A549 (cell line): ENCODE measurements around the gene LRRIQ1. TPM values are rescaled to one million over a fixed set of nuclear protein-coding genes. Genes with fewer than 3 reads are reported as not detected.

Source experiments
- ATAC-seq, 2 experiments: fragments of 200-7000 bp in 1 of 2; fragments of >200 bp in 1 of 2; cut with Nextera tagmentation in 1 of 2; cut with Tn5 transposase in 1 of 2; 3 replicates each; pipeline versions ENCODE4 v1.8.0 to v1.9.1; 2018 to 2020; ENCODE audit warnings: mild to moderate bottlenecking in 1 of 2, moderate library complexity in 1 of 2
- CTCF ChIA-PET: fragments of 300-600 bp; sonication (Branson Sonifier 250); formaldehyde crosslinking; extraction: SDS; loops from one replicate; lab custom pipeline; 2021; ENCODE audit warnings: antibody characterized with exemption, inconsistent platforms; lab: Yijun Ruan, JAX
- POLR2A ChIA-PET: fragments of 350-600 bp; formaldehyde crosslinking; extraction: SDS; loops from one replicate; lab custom pipeline; 2021; ENCODE audit warnings: antibody characterized with exemption, inconsistent platforms; lab: Yijun Ruan, JAX
- DNase-seq, 2 experiments: peaks; one replicate each; pipeline versions ENCODE4 v3.0.0 to v3.0.0-alpha.2; 2011 to 2016; ENCODE audit warnings: low read depth in 1 of 2, low spot score in 1 of 2
- FAIRE-seq: peaks from 2 replicates; lab custom pipeline; 2011; peaks lifted over from hg19 to GRCh38; lab: Jason Lieb, UNC
- H3K27ac ChIP-seq, 2 experiments: fragments of >200 bp; sonication (Bioruptor Twin); formaldehyde crosslinking; 3 replicates each; pipeline ENCODE4 v1.5.1; 2016 to 2017
- H3K4me1 ChIP-seq: fragments of >200 bp; sonication (Bioruptor Twin); formaldehyde crosslinking; 3 replicates; pipeline ENCODE4 v1.6.1; 2016
- H3K4me2 ChIP-seq: fragments of >200 bp; sonication (Bioruptor Twin); formaldehyde crosslinking; 3 replicates; pipeline ENCODE4 v1.6.1; 2016
- H3K4me3 ChIP-seq: fragments of >200 bp; sonication (Bioruptor Twin); formaldehyde crosslinking; 3 replicates; pipeline ENCODE4 v1.5.1; 2016
- H3K9me3 ChIP-seq: fragments of >200 bp; sonication (Bioruptor Twin); formaldehyde crosslinking; 3 replicates; pipeline ENCODE4 v1.6.1; 2016
- CTCF ChIP-seq: fragments of >200 bp; sonication (Bioruptor Twin); formaldehyde crosslinking; IDR thresholded peaks from 3 replicates; pipeline ENCODE4 v1.5.1; 2016
- E2F6 ChIP-seq: IDR thresholded peaks from 2 replicates; pipeline ENCODE4 v1.6.1; 2012; ENCODE audit warnings: low read depth, borderline replicate concordance
- EHF ChIP-seq: fragments of 250-450 bp; sonication (Bioruptor Pico); IDR thresholded peaks from 2 replicates; pipeline ENCODE4 v1.5.0; 2020; ENCODE audit warnings: mild to moderate bottlenecking
- ESRRA ChIP-seq: fragments of 150-350 bp; IDR thresholded peaks from 2 replicates; pipeline ENCODE4 v1.6.1; 2014; ENCODE audit warnings: mild to moderate bottlenecking, low read length, borderline replicate concordance
- HOXB13 ChIP-seq: fragments of 250-450 bp; sonication (Bioruptor Pico); IDR thresholded peaks from 2 replicates; pipeline ENCODE4 v1.5.0; 2020; ENCODE audit warnings: low read depth, mild to moderate bottlenecking, moderate library complexity
- HOXB5 ChIP-seq: fragments of 250-450 bp; sonication (Bioruptor Pico); IDR thresholded peaks from 2 replicates; pipeline ENCODE4 v1.5.0; 2020; ENCODE audit warnings: mild to moderate bottlenecking, moderate library complexity
- MAFK ChIP-seq: fragments of 450-650 bp; IDR thresholded peaks from 2 replicates; pipeline ENCODE4 v1.6.1; 2014; ENCODE audit not compliant: partially characterized antibody
- MAX ChIP-seq: IDR thresholded peaks from 2 replicates; pipeline ENCODE4 v1.6.1; 2012
- MYC ChIP-seq: IDR thresholded peaks from 2 replicates; pipeline ENCODE4 v1.6.1; 2012; ENCODE audit warnings: mild to moderate bottlenecking, inconsistent platforms, low read length, improper control_type of control experiment, borderline replicate concordance
- NFE2L2 ChIP-seq: fragments of 150-350 bp; conservative IDR thresholded peaks from 2 replicates; pipeline ENCODE4 v1.6.1; 2014; ENCODE audit warnings: low read length
- PHF8 ChIP-seq: fragments of 200-600 bp; sonication (generic); IDR thresholded peaks from 2 replicates; pipeline ENCODE4 v1.6.1; 2016; ENCODE audit warnings: low read depth, mild to moderate bottlenecking, antibody characterized with exemption, moderate library complexity, borderline replicate concordance
- RCOR1 ChIP-seq: fragments of 150-350 bp; IDR thresholded peaks from 2 replicates; pipeline ENCODE4 v1.6.1; 2014; ENCODE audit warnings: antibody characterized with exemption, low read length, low read depth
- REST ChIP-seq: fragments of 200-600 bp; sonication (generic); IDR thresholded peaks from 2 replicates; pipeline ENCODE4 v1.6.1; 2016; ENCODE audit warnings: antibody characterized with exemption, mild to moderate bottlenecking, moderate library complexity
- ZC3H11A ChIP-seq: fragments of 450-650 bp; IDR thresholded peaks from 2 replicates; pipeline ENCODE4 v1.6.1; 2014; ENCODE audit warnings: antibody characterized with exemption, mild to moderate bottlenecking
- WGBS: methylation state at CpG from one replicate; pipeline ENCODE4 v1.1.6; 2017; ENCODE audit errors: missing lambda C conversion rate; 5-methylcytosine and 5-hydroxymethylcytosine counted together
- polyA minus RNA-seq: library from RNA; depleted of rRNA, polyadenylated mRNA; stranded (reverse); fragments of >200 nt; gene quantifications from 2 replicates; pipeline ENCODE4 v1.2.3, GENCODE V29; 2011; rRNA and poly(A)+ RNA removed
- polyA plus RNA-seq, 4 experiments: library from polyadenylated mRNA; depleted of rRNA in 3 of 4; stranded (reverse); fragments of >200 nt; fragmentation: RNase III in 1 of 4; extraction: RNeasy Plus Mini Kit Qiagen cat#74134 plus additional on column Dnase treatment in 1 of 4; gene quantifications; 2 replicates in 3 of 4; 3 replicates in 1 of 4; pipeline ENCODE4 v1.2.3, GENCODE V29; 2011 to 2017

The LRRIQ1 gene
- polyA plus RNA-seq (2011; rRNA removed) (1.7 and 3.7 TPM in 2 replicates), polyA plus RNA-seq (2017; fragmentation: RNase III; extraction: RNeasy Plus Mini Kit Qiagen cat#74134 plus additional on column Dnase treatment) (0.84 to 1.5 TPM (median 1.4 TPM) in 3 replicates), polyA minus RNA-seq (0.25 and 0.73 TPM in 2 replicates)
- 0.36 and 0.37 TPM in 2 replicates for polyA plus RNA-seq (2012; cell fraction: cytosol; rRNA removed)
- 0.24 and 0.49 TPM in 2 replicates for polyA plus RNA-seq (2012; cell fraction: nucleus; rRNA removed)

GRCh38 chr12:85036234-85036707 lies at the start of gene LRRIQ1, which contains the start of gene TSPAN19:
LRRIQ1 (plus strand) TSS chr12:85036351; CDS start chr12:85038177, 1,826 bp downstream.
TSPAN19 (minus strand) TSS chr12:85036277; CDS start chr12:85029946, 6,331 bp downstream.
- FAIRE-seq = peak; percentile 99
- peak within 1 kb of the TSS; percentile 50 for H3K4me3 ChIP-seq
- H3K4me1 ChIP-seq = no peaks in the 10 kb centered on the region
- CTCF ChIA-PET = interaction anchor here (0.6 to 12.8 kb wide), 3 partner anchors 22 to 392 kb away, joined by 3 to 182 read pairs (median 4); no protein-coding TSS in a partner anchor
- H3K9me3 ChIP-seq = no peaks in the 10 kb centered on the region
- H3K27ac ChIP-seq = peak within 1 kb of the TSS in 1 of 2 experiments; percentile 80; a peak in 3 of 6 replicates
- DNase-seq = peak; percentile 75 to 92
- POLR2A ChIA-PET = no interaction called here
- peak; percentile 62; the same call in 1 of the 2 replicates for TF ChIP-seq PHF8
- no peak for TF ChIP-seq ZC3H11A
- no peak for TF ChIP-seq HOXB13 (CRISPR knock-in tag)
- peak; percentile 56; the same call in 1 of the 2 replicates for TF ChIP-seq E2F6
- peak; percentile 49; the same call in 1 of the 2 replicates for TF ChIP-seq MAX
- peak within 1 kb of the TSS; percentile 75 for H3K4me2 ChIP-seq
- peak; percentile 99 for ATAC-seq
- 3% methylated on average over 22 of the region's 22 CpGs for WGBS

GRCh38 chr12:84986586-84986985 lies 49.6 kb upstream of the LRRIQ1 start:
- TF ChIP-seq ZC3H11A = no peak
- no peak for TF ChIP-seq CTCF
- ChIA-PET POLR2A (no interaction called here), CTCF (no interaction called here)
- WGBS = 45% methylated on average over 3 of the region's 3 CpGs
- Histone ChIP-seq H3K9me3 (no peaks in the 10 kb centered on the region), H3K4me3 (no peak overlapping the region), H3K4me1 (no peaks in the 10 kb centered on the region), H3K27ac (no peak overlapping the region), H3K4me2 (no peak overlapping the region)
- no peak for FAIRE-seq
- no peak for ATAC-seq
- DNase-seq = no peak

GRCh38 chr12:84994426-84994825 lies 41.7 kb upstream of the LRRIQ1 start:
- Histone ChIP-seq H3K4me3 (no peak overlapping the region), H3K4me2 (no peak overlapping the region), H3K4me1 (no peaks in the 10 kb centered on the region), H3K9me3 (no peaks in the 10 kb centered on the region), H3K27ac (no peak overlapping the region)
- DNase-seq (no peak), FAIRE-seq (no peak), ATAC-seq (no peak)
- no peak for TF ChIP-seq HOXB5 (CRISPR knock-in tag)
- no peak for TF ChIP-seq NFE2L2
- TF ChIP-seq RCOR1 = no peak
- TF ChIP-seq MYC = no peak
- no peak for TF ChIP-seq REST
- TF ChIP-seq ESRRA = no peak
- TF ChIP-seq MAFK = no peak
- no peak for TF ChIP-seq EHF (CRISPR knock-in tag)
- POLR2A ChIA-PET = no interaction called here
- CTCF ChIA-PET = no interaction called here
